Upper lobe of right lung (tissue), 1 donor: ENCODE measurements around the gene SERTAD1. TPM values are rescaled to one million over a fixed set of nuclear protein-coding genes. Genes with fewer than 3 reads are reported as not detected.

ENCODE experiments used
- ATAC-seq: fragments of 200-7000 bp; cut with Tn5 transposase; one replicate; pipeline ENCODE4 v1.9.1; 2020; ENCODE audit warnings: mild to moderate bottlenecking, moderate library complexity
- DNase-seq: peaks from one replicate; pipeline ENCODE4 v3.0.0-alpha.2; 2020
- H3K27ac ChIP-seq: fragments of 200-600 bp; one replicate; pipeline ENCODE4 v1.8.0; 2022
- H3K27me3 ChIP-seq: fragments of 200-600 bp; one replicate; pipeline ENCODE4 v1.8.0; 2022; ENCODE audit warnings: mild to moderate bottlenecking
- H3K36me3 ChIP-seq: fragments of 200-600 bp; one replicate; pipeline ENCODE4 v1.8.0; 2022
- H3K4me1 ChIP-seq: fragments of 200-600 bp; one replicate; pipeline ENCODE4 v1.8.0; 2022
- H3K4me3 ChIP-seq: fragments of 200-600 bp; one replicate; pipeline ENCODE4 v1.8.0; 2022; ENCODE audit warnings: mild to moderate bottlenecking
- H3K9me3 ChIP-seq: fragments of 200-600 bp; one replicate; pipeline ENCODE4 v1.8.0; 2022
- CTCF ChIP-seq: fragments of 200-600 bp; IDR thresholded peaks from one replicate; pipeline ENCODE4 v1.8.0; 2022; ENCODE audit warnings: antibody characterized with exemption
- intact Hi-C: fragments of 100-400 bp; cut with DNase I; formaldehyde crosslinking; loops from one replicate; pipeline ENCODE4 v1.11.0; 2022
- long read RNA-seq: library from polyadenylated mRNA; unstranded; transcript quantifications from one replicate; pipeline ENCODE4 v2.0.0, GENCODE V29; 2021
- total RNA-seq: library from RNA; stranded (reverse); fragmentation: NEBNext Ultra II Directional; extraction: Animal tissue kit (Norgen Biotek cat#: 25700); gene quantifications from one replicate; pipeline ENCODE4 v1.2.1, GENCODE V29; 2021
- donor health status: DM: no; HTN: yes; CAD: no; lungs with severe emphysema.

The SERTAD1 gene
- total RNA-seq: 22.1 TPM
- long read RNA-seq, transcript SERTAD1-201 (2 exons, 2,114 nt): major isoform, 41 of 43 reads
- long read RNA-seq, partial matches to known transcripts: 0 of 43 reads
- long read RNA-seq, other reads (novel, unspliced or antisense): 2 of 43 reads

- intact Hi-C loops: no loop called here
- DNase-seq (peak; percentile 100), ATAC-seq (peak; percentile 93)
- no peaks in the 10 kb centered on the region for H3K27me3 ChIP-seq
- peaks cover 13% of the 10 kb centered on the region for H3K36me3 ChIP-seq
- H3K27ac ChIP-seq: peak within 1 kb of the TSS; percentile 98
- no peaks in the 10 kb centered on the region for H3K9me3 ChIP-seq
- peaks cover 36% of the 10 kb centered on the region for H3K4me1 ChIP-seq
- peak within 1 kb of the TSS; percentile 60 for H3K4me3 ChIP-seq
- TF ChIP-seq CTCF: peak; percentile 75
Measured at GRCh38 chr19:40425450-40426287, at the start of gene SERTAD1. TSS of gene SERTAD1 (minus strand) at chr19:40425992. CDS start at chr19:40423546, 2,446 bp downstream.

DNA sequence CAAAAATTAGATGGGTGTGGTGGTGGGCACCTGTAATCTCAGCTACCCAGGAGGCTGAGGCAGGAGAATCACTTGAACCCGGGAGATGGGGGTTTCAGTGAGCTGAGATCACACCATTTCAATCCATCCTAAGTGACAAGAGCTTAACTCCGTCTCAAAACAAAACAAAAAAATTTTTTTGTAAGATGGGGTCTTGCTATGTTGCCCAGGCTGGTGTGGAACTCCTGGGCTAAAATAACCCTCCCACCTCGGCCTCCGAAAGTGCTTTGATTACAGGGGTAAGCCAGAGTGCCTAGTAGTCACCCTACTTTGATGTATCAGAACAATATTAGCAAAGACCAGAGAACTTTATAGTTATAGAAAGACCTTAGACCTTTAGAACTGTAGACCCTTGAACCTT is 48.9 kb upstream of the SERTAD1 start:
- no peak overlapping the region for H3K27ac ChIP-seq
- no peak overlapping the region for H3K4me3 ChIP-seq
- H3K4me1 ChIP-seq: no peaks in the 10 kb centered on the region
- no peak for ATAC-seq
- H3K27me3 ChIP-seq: no peaks in the 10 kb centered on the region
- TF ChIP-seq CTCF: no peak
- no peak for DNase-seq
- H3K9me3 ChIP-seq: no peaks in the 10 kb centered on the region
- H3K36me3 ChIP-seq: no peaks in the 10 kb centered on the region
- intact Hi-C loops: no loop called here

DNA sequence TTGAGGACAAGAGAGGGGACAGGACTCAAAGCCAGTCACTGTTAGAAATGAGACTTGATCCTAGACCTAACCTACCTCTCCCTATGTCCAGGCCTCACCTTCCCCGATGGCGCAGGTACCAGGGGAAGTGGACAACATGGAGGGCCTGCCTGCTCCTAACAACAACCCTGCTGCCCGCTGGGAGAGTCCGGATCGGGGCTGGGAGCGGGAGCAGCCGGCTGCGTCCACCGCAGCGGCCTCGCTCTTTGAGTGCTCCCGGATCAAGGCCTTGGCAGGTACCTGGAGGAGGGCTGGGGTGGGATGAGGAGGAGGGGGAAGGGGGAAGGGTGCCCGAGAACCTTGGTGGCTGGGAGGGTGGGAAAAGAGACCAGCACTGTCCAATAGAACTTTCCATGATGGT is 46.7 kb upstream of the SERTAD1 start:
- H3K9me3 ChIP-seq: no peaks in the 10 kb centered on the region
- peaks cover 2% of the 10 kb centered on the region for H3K27me3 ChIP-seq
- H3K27ac ChIP-seq: no peak overlapping the region
- no peak for DNase-seq
- no peaks in the 10 kb centered on the region for H3K36me3 ChIP-seq
- ATAC-seq: no peak
- H3K4me3 ChIP-seq: no peak overlapping the region
- H3K4me1 ChIP-seq: peaks cover 2% of the 10 kb centered on the region
- no peak for TF ChIP-seq CTCF
- intact Hi-C loops: no loop called here

- TF ChIP-seq CTCF: no peak
- Histone ChIP-seq H3K27me3 (peaks cover 5% of the 10 kb centered on the region), H3K4me1 (peaks cover 11% of the 10 kb centered on the region), H3K36me3 (no peaks in the 10 kb centered on the region), H3K27ac (no peak overlapping the region), H3K9me3 (no peaks in the 10 kb centered on the region), H3K4me3 (no peak overlapping the region)
- intact Hi-C loops: no loop called here
- ATAC-seq (no peak), DNase-seq (no peak)
Measured at GRCh38 chr19:40471111-40471510, 45.3 kb upstream of the SERTAD1 start.

DNA sequence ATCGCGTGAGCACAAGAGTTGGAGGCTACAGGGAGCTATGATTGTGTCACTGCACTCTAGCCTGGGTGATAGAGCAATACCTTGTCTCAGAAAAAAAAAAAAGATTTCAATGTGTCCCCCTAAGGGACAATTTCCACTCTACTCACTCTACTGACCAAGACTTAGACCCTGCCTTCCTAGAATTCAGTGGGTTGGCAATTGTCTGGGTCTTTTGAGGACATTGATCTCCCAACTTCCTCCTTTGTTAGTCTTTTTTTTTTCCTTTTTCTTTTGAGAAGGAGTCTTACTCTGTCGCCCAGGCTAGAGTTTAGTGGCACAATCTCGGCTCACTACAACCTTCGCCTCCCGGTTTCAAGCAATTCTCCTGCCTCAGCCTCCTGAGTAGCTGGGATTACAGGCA is 43.2 kb upstream of the SERTAD1 start:
- TF ChIP-seq CTCF: no peak
- Histone ChIP-seq H3K27me3 (peaks cover 5% of the 10 kb centered on the region), H3K4me3 (no peak overlapping the region), H3K36me3 (no peaks in the 10 kb centered on the region), H3K27ac (no peak overlapping the region), H3K9me3 (no peaks in the 10 kb centered on the region), H3K4me1 (peaks cover 22% of the 10 kb centered on the region)
- no peak for DNase-seq
- intact Hi-C loops: no loop called here
- no peak for ATAC-seq
